Measurements from ENCODE around the gene AGTPBP1.
"Not testable (repeated sequence)": the region's sequence is repeated elsewhere in the genome, so short reads cannot be mapped to it uniquely, and the experiment has no call there.

AGTPBP1 gene

GRCh38 chr9:85640425-85640824 lies 101.3 kb downstream of the AGTPBP1 start:
- in situ Hi-C loops (cut with MboI; ENCODE audit: low sequenced_read_pairs): no loop called here

- in situ Hi-C loops (cut with MboI; ENCODE audit: low sequenced_read_pairs): no loop called here
Observed at GRCh38 chr9:85639675-85640186, 102.0 kb downstream of the AGTPBP1 start.

GRCh38 chr9:85631809-85632208 lies 109.9 kb downstream of the AGTPBP1 start:
- in situ Hi-C loops (cut with MboI; ENCODE audit: low sequenced_read_pairs): no loop called here

GRCh38 chr9:85630676-85631075 lies 111.1 kb downstream of the AGTPBP1 start:
- in situ Hi-C loops (cut with MboI; ENCODE audit: low sequenced_read_pairs): no loop called here

- in situ Hi-C loops (cut with MboI; ENCODE audit: low sequenced_read_pairs): no loop called here
Observed at GRCh38 chr9:85617141-85617670, 124.5 kb downstream of the AGTPBP1 start.

GRCh38 chr9:85615792-85616191 lies 126.0 kb downstream of the AGTPBP1 start:
- in situ Hi-C loops (cut with MboI; ENCODE audit: low sequenced_read_pairs): no loop called here

GRCh38 chr9:85610074-85610860 lies 131.5 kb downstream of the AGTPBP1 start:
- in situ Hi-C loops (cut with MboI; ENCODE audit: low sequenced_read_pairs): no loop called here

GRCh38 chr9:85605905-85606304 lies 135.8 kb downstream of the AGTPBP1 start:
- in situ Hi-C loops (cut with MboI; ENCODE audit: low sequenced_read_pairs): no loop called here

GRCh38 chr9:85603936-85604335 lies 137.8 kb downstream of the AGTPBP1 start:
- in situ Hi-C loops (cut with MboI; ENCODE audit: low sequenced_read_pairs): no loop called here

- in situ Hi-C loops (cut with MboI; ENCODE audit: low sequenced_read_pairs): no loop called here
Observed at GRCh38 chr9:85602742-85603141, 139.0 kb downstream of the AGTPBP1 start.

GRCh38 chr9:85600675-85601263 lies 141.0 kb downstream of the AGTPBP1 start:
- in situ Hi-C loops (cut with MboI; ENCODE audit: low sequenced_read_pairs): no loop called here

- in situ Hi-C loops (cut with MboI; ENCODE audit: low sequenced_read_pairs): no loop called here
Observed at GRCh38 chr9:85599540-85600105, 142.1 kb downstream of the AGTPBP1 start.

- in situ Hi-C loops (cut with MboI; ENCODE audit: low sequenced_read_pairs): no loop called here
Observed at GRCh38 chr9:85594316-85594715, 147.4 kb downstream of the AGTPBP1 start.

GRCh38 chr9:85586684-85587083 lies 155.1 kb downstream of the AGTPBP1 start:
- in situ Hi-C loops (cut with MboI; ENCODE audit: low sequenced_read_pairs): no loop called here

- in situ Hi-C loops (cut with MboI; ENCODE audit: low sequenced_read_pairs): no loop called here
Observed at GRCh38 chr9:85577353-85577952, 164.3 kb downstream of the AGTPBP1 start.

GRCh38 chr9:85575868-85576267 lies 165.9 kb downstream of the AGTPBP1 start:
- in situ Hi-C loops (cut with MboI; ENCODE audit: low sequenced_read_pairs): no loop called here

GRCh38 chr9:85573546-85573945 lies 168.2 kb downstream of the AGTPBP1 start:
- in situ Hi-C loops (cut with MboI; ENCODE audit: low sequenced_read_pairs): not testable (repeated sequence)

- in situ Hi-C loops (cut with MboI; ENCODE audit: low sequenced_read_pairs): not testable (repeated sequence)
Observed at GRCh38 chr9:85572917-85573316, 168.8 kb downstream of the AGTPBP1 start.

GRCh38 chr9:85569988-85570387 lies 171.8 kb downstream of the AGTPBP1 start:
- in situ Hi-C loops (cut with MboI; ENCODE audit: low sequenced_read_pairs): no loop called here

- in situ Hi-C loops (cut with MboI; ENCODE audit: low sequenced_read_pairs): no loop called here
Observed at GRCh38 chr9:85559526-85559925, 182.2 kb downstream of the AGTPBP1 start.

- in situ Hi-C loops (cut with MboI; ENCODE audit: low sequenced_read_pairs): no loop called here
Observed at GRCh38 chr9:85554349-85554748, 187.4 kb downstream of the AGTPBP1 start.
